Spleen (tissue), 11 donors: ENCODE results near the gene CD200. TPM values are rescaled to one million over a fixed set of nuclear protein-coding genes. Genes with fewer than 3 reads are reported as not detected.

Experiments
- DNase-seq: peaks from one replicate; pipeline ENCODE4 v3.0.0-alpha.2; 2020
- H3K27ac ChIP-seq, 8 donors: fragments of 200-600 bp; sonication (generic) in 7 of 8; 1 replicate in 4 of 8; 2 replicates in 4 of 8; pipeline versions ENCODE4 v1.5.0 to v1.8.0; 2016 to 2021; ENCODE audit warnings: inconsistent platforms in 4 of 8, mild to moderate bottlenecking in 4 of 8, moderate library complexity in 1 of 8
- H3K27me3 ChIP-seq, 7 donors: fragments of 200-600 bp; sonication (generic) in 6 of 7; replicated peaks in 1 of 7; 1 replicate in 4 of 7; 2 replicates in 3 of 7; pipeline versions ENCODE4 v1.5.0 to v1.8.0; 2016 to 2021; ENCODE audit warnings: inconsistent platforms in 3 of 7, mild to moderate bottlenecking in 1 of 7
- H3K36me3 ChIP-seq, 6 donors: fragments of 200-600 bp; sonication (generic) in 5 of 6; 1 replicate in 4 of 6; 2 replicates in 2 of 6; pipeline versions ENCODE4 v1.5.0 to v1.8.0; 2016 to 2021; ENCODE audit warnings: inconsistent platforms in 2 of 6
- H3K4me1 ChIP-seq, 6 donors: fragments of 200-600 bp; sonication (generic) in 5 of 6; 1 replicate in 3 of 6; 2 replicates in 3 of 6; pipeline versions ENCODE4 v1.5.0 to v1.8.0; 2016 to 2021; ENCODE audit warnings: inconsistent platforms in 3 of 6
- H3K4me3 ChIP-seq, 8 donors: fragments of 200-600 bp; sonication (generic) in 7 of 8; 1 replicate in 4 of 8; 2 replicates in 4 of 8; pipeline versions ENCODE4 v1.5.0 to v1.8.0; 2016 to 2021; ENCODE audit warnings: inconsistent platforms in 4 of 8, mild to moderate bottlenecking in 4 of 8, moderate library complexity in 2 of 8
- H3K9me3 ChIP-seq, 8 donors: fragments of 200-600 bp; sonication (generic) in 7 of 8; 1 replicate in 4 of 8; 2 replicates in 4 of 8; pipeline versions ENCODE4 v1.5.0 to v1.8.0; 2016 to 2021; ENCODE audit warnings: inconsistent platforms in 4 of 8
- POLR2A ChIP-seq, 3 donors: fragments of 450-650 bp; IDR thresholded peaks; one replicate each; pipeline ENCODE4 v1.5.1; 2017; ENCODE audit warnings: antibody characterized with exemption in 3 of 3, mild to moderate bottlenecking in 1 of 3
- POLR2AphosphoS5 ChIP-seq, 3 donors: sonication (generic); formaldehyde crosslinking; IDR thresholded peaks; one replicate each; pipeline ENCODE4 v1.5.1; 2017; ENCODE audit warnings: antibody characterized with exemption in 3 of 3
- WGBS, 5 donors: extraction: QIAGEN DNeasy Blood & Tissue Kit in 3 of 5; methylation state at CpG; one replicate each; pipeline versions ENCODE4 v1.1.5 to v1.1.7; 2013 to 2018; 5-methylcytosine and 5-hydroxymethylcytosine counted together
- intact Hi-C: fragments of 100-400 bp; cut with DNase I; formaldehyde crosslinking; loops from one replicate; pipeline ENCODE4 v1.15.0; 2023; ENCODE audit warnings: low total_unique reads
- polyA plus RNA-seq, 3 donors: library from polyadenylated mRNA; stranded (reverse); fragments of 200-250 nt; gene quantifications; one replicate each; pipeline ENCODE4 v1.2.1, GENCODE V29; 2013
- total RNA-seq, 7 donors: library from RNA; depleted of rRNA in 3 of 7; stranded (reverse); fragments of >200 nt in 3 of 7; fragmentation: NEBNext Ultra II Directional in 4 of 7; extraction: Animal tissue kit (Norgen Biotek cat#: 25700) in 4 of 7; gene quantifications; one replicate each; pipeline versions ENCODE4 v1.1.0 to v1.2.1, GENCODE V29; 2016 to 2021
- TF ChIP-seq, protein P1 (sequence below), 11 experiments: fragments of 200-600 bp in 7 of 11; fragments of 450-650 bp in 4 of 11; sonication (generic) in 4 of 11; IDR thresholded peaks in 8 of 11; conservative IDR thresholded peaks in 3 of 11; 1 replicate in 7 of 11; 2 replicates in 4 of 11; pipeline versions ENCODE4 v1.4.0 to v1.8.0; 2016 to 2021; ENCODE audit warnings: antibody characterized with exemption in 11 of 11, inconsistent platforms in 4 of 11, mild to moderate bottlenecking in 1 of 11
- donor health status: healthy with polysubstance abuse.
- donor health status: DM: no; HTN: no; CAD: no; lungs with moderate emphysema.
- donor health status: DM: no; HTN: no; CAD: no.
- donor health status: Bipolar disorder and iron deficiency.
- donor health status: healthy.
- donor health status: DM: no; HTN: no; CAD: no.
- donor health status: DM: yes; HTN: yes; CAD: no.

Gene CD200
- total and polyA plus RNA-seq, 10 donors, result 4.3 to 13.1 (median 6.6) TPM

DNA sequence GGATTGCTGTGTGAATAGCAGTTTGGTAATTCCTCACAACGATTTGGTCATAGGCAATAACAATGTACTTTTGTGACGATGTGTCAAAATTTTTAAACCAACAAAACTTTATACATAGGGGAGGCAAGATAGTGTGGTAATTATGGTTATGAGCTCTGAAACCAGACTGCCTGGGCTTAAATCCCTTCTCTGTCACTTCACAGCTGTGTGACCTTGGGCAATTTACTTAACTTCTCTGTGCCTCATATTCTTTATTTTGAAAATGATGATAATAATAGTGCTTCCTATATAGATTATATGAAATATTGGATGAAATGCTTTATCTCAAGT lies 5.7 kb downstream of the CD200 start:
- no peak overlapping the region for H3K4me3 ChIP-seq
- WGBS, 5 donors, result 59 to 91% (median 82%) methylated on average over 2 of the region's 2 CpGs
- intact Hi-C loops, result no loop called here
- no peak overlapping the region for H3K27ac ChIP-seq
- H3K36me3 ChIP-seq, result peaks cover 0 to 5% (median 0%) of the 10 kb centered on the region in 6 donors
- H3K9me3 ChIP-seq, result peaks cover 0 to 10% (median 7%) of the 10 kb centered on the region in 8 donors
- H3K4me1 ChIP-seq, result peaks cover 0 to 39% (median under 1%) of the 10 kb centered on the region in 6 donors
- H3K27me3 ChIP-seq, result peaks cover 0 to 5% (median 0%) of the 10 kb centered on the region in 7 donors
- no peak for DNase-seq
- TF ChIP-seq, protein P1, sequence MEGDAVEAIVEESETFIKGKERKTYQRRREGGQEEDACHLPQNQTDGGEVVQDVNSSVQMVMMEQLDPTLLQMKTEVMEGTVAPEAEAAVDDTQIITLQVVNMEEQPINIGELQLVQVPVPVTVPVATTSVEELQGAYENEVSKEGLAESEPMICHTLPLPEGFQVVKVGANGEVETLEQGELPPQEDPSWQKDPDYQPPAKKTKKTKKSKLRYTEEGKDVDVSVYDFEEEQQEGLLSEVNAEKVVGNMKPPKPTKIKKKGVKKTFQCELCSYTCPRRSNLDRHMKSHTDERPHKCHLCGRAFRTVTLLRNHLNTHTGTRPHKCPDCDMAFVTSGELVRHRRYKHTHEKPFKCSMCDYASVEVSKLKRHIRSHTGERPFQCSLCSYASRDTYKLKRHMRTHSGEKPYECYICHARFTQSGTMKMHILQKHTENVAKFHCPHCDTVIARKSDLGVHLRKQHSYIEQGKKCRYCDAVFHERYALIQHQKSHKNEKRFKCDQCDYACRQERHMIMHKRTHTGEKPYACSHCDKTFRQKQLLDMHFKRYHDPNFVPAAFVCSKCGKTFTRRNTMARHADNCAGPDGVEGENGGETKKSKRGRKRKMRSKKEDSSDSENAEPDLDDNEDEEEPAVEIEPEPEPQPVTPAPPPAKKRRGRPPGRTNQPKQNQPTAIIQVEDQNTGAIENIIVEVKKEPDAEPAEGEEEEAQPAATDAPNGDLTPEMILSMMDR (IDR thresholded peaks at IDR 0.05 in 8 of 11, conservative IDR thresholded peaks at IDR 0.05 in 3 of 11), result no peak
- TF ChIP-seq POLR2AphosphoS5 (IDR thresholded peaks at IDR 0.05) (no peak), POLR2A (IDR thresholded peaks at IDR 0.05) (no peak)

DNA sequence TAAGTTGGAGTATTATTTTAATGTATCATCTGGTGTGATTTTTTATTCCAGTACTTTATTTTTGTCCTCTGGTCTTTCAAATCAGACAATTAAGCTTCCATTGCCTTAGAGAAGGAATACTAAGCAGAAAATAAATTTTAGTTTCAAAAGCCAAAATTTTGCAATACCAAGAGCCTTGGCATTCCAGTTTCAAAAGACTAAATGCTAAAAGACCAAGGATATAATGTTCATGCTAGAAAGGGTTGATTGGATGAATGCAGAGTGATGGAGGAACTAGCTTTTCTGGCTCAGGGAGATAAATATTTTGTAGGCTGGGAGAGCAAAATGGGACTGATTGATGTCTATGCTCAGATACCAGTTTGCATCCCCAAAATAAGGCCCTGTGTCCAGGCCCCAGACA lies 6.2 kb downstream of the CD200 start:
- H3K27ac ChIP-seq, result no peak overlapping the region
- intact Hi-C loops, result no loop called here
- H3K4me3 ChIP-seq, result no peak overlapping the region
- DNase-seq, result no peak
- peaks cover 0 to 5% (median 0%) of the 10 kb centered on the region in 6 donors for H3K36me3 ChIP-seq
- TF ChIP-seq POLR2AphosphoS5 (IDR thresholded peaks at IDR 0.05), result no peak
- H3K27me3 ChIP-seq, result peaks cover 0 to under 1% (median 0%) of the 10 kb centered on the region in 7 donors
- H3K9me3 ChIP-seq, result peaks cover 0 to 14% (median 8%) of the 10 kb centered on the region in 8 donors
- H3K4me1 ChIP-seq, result peaks cover 0 to 36% (median 0%) of the 10 kb centered on the region in 6 donors

DNA sequence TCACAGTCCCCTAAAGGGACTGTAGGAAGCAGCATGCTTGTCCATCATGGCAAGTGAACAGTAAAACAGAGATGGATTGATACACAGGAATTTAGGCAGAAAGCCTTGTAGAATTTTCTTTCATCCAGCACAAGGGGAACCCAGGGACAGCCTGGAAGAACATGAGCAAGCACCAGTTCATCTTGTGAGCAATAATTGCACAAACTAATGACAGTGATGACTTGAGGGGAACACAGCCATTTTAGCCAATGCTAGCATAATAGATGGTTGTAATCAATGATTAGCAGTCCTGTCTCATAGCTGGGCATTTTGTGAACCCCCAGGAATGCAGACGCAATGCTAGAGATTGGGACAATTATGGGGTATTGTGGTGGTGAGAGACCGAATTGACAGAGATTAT lies 6.7 kb downstream of the CD200 start:
- peaks cover 0 to 14% (median 8%) of the 10 kb centered on the region in 8 donors for H3K9me3 ChIP-seq
- H3K4me1 ChIP-seq, result peaks cover 0 to 35% (median 0%) of the 10 kb centered on the region in 6 donors

DNA sequence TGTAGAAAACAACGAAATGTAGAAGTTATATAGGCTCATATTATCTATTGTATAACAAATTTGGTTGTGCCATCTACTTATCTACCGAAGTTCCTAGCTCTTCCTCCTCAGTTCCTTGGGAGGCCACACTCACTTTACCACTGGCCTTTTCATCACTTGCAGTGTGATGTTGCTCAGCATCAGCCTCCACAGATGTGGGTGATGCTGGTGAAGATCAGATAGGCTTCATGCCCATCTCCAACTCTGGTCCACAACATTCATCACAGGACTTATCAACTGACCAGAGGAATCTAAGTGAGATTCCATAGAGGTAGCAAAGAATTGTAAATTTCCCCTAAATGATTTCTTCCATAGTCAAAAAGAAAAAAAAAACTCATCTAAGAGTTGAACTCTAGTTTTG lies 8.4 kb downstream of the CD200 start:
- Histone ChIP-seq H3K4me3 (no peak overlapping the region), H3K36me3 (peaks cover 0 to 7% (median 0%) of the 10 kb centered on the region in 6 donors), H3K4me1 (peaks cover 0 to 25% (median 0%) of the 10 kb centered on the region in 6 donors), H3K27ac (no peak overlapping the region), H3K27me3 (no peaks in the 10 kb centered on the region), H3K9me3 (peaks cover 0 to 14% (median 8%) of the 10 kb centered on the region in 8 donors)
- intact Hi-C loops, result no loop called here
- no peak for DNase-seq
- 83 to 94% (median 89%) methylated on average over 2 of the region's 2 CpGs for WGBS, 5 donors
- TF ChIP-seq, protein P1 (IDR thresholded peaks at IDR 0.05 in 8 of 11, conservative IDR thresholded peaks at IDR 0.05 in 3 of 11), result no peak
- TF ChIP-seq POLR2A (IDR thresholded peaks at IDR 0.05), result no peak

More for the DNA sequence above, 6.7 kb downstream of the CD200 start:
- intact Hi-C loops, result no loop called here
- Histone ChIP-seq H3K4me3 (no peak overlapping the region), H3K27ac (no peak overlapping the region), H3K36me3 (peaks cover 0 to 5% (median 0%) of the 10 kb centered on the region in 6 donors), H3K27me3 (no peaks in the 10 kb centered on the region)
- no peak for DNase-seq
- WGBS, 5 donors, result 52 to 82% (median 67%) methylated on average over 2 of the region's 2 CpGs
- no peak for TF ChIP-seq POLR2A (IDR thresholded peaks at IDR 0.05)
- TF ChIP-seq POLR2AphosphoS5 (IDR thresholded peaks at IDR 0.05), result no peak
- TF ChIP-seq, protein P1 (IDR thresholded peaks at IDR 0.05 in 8 of 11, conservative IDR thresholded peaks at IDR 0.05 in 3 of 11), result no peak

DNA sequence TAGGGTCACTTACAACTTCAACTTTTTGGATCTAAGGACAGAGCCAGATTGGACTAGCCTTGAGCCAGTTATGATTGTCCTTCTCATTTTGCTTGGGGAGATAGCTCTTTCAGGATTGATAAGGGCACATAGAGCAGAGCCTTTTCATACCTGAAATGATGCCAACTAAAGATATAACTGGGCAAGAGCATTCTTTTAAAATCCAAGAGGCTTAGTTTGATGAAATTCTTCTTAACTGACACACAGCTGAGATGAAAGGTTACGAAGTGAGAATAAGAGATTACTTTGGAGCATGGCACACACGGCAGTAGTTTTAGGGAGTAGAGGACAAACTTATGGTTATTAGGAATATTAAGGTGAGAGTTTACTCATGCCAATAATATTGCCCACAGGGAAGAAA lies 12.7 kb downstream of the CD200 start:
- 73 to 98% (median 94%) methylated on average over 2 of the region's 2 CpGs for WGBS, 5 donors
- no peaks in the 10 kb centered on the region for H3K27me3 ChIP-seq
- H3K36me3 ChIP-seq, result peaks cover 0 to 16% (median 0%) of the 10 kb centered on the region in 6 donors
- H3K4me1 ChIP-seq, result peaks cover 0 to 16% (median 0%) of the 10 kb centered on the region in 6 donors
- DNase-seq, result no peak
- H3K9me3 ChIP-seq, result peaks cover 0 to 14% (median 8%) of the 10 kb centered on the region in 8 donors
- H3K4me3 ChIP-seq, result no peak overlapping the region
- no peak overlapping the region for H3K27ac ChIP-seq
- intact Hi-C loops, result no loop called here
- TF ChIP-seq, protein P1 (IDR thresholded peaks at IDR 0.05 in 8 of 11, conservative IDR thresholded peaks at IDR 0.05 in 3 of 11), result no peak
- no peak for TF ChIP-seq POLR2A (IDR thresholded peaks at IDR 0.05)
- TF ChIP-seq POLR2AphosphoS5 (IDR thresholded peaks at IDR 0.05), result no peak
